Mesenchymal stem cell (in vitro differentiated cells and primary cell): ENCODE results near the gene CDCP1.
A peak's percentile ranks its signal among the peaks of the same experiment; 100 is the strongest.

Experiments
- DNase-seq: peaks from one replicate; pipeline ENCODE4 v3.0.0-alpha.2; 2013
- H2AFZ ChIP-seq: one replicate; pipeline ENCODE4 v1.6.1; 2013; ENCODE audit warnings: low read depth, mild to moderate bottlenecking, control low read depth, inconsistent platforms, low read length, moderate library complexity
- H2AK5ac ChIP-seq: 2 replicates; pipeline ENCODE4 v1.6.1; 2013; ENCODE audit warnings: low read length, moderate library complexity, mild to moderate bottlenecking, inconsistent platforms; ENCODE audit not compliant: severe bottlenecking
- H2BK120ac ChIP-seq: one replicate; pipeline ENCODE4 v1.6.1; 2013; ENCODE audit warnings: low read depth, mild to moderate bottlenecking, inconsistent platforms, low read length, moderate library complexity
- H2BK12ac ChIP-seq, 2 experiments: one replicate each; pipeline ENCODE4 v1.6.1; 2013; ENCODE audit warnings: inconsistent platforms in 2 of 2, low read length in 2 of 2, mild to moderate bottlenecking in 2 of 2, moderate library complexity in 2 of 2, control low read depth in 1 of 2
- H2BK15ac ChIP-seq: one replicate; pipeline ENCODE4 v1.6.1; 2013; ENCODE audit warnings: mild to moderate bottlenecking, low read depth, inconsistent platforms; ENCODE audit not compliant: poor library complexity, severe bottlenecking
- H2BK5ac ChIP-seq: 2 replicates; pipeline ENCODE4 v1.6.1; 2013; ENCODE audit warnings: low read depth, mild to moderate bottlenecking, low read length, control low read depth, inconsistent platforms; ENCODE audit not compliant: poor library complexity, severe bottlenecking
- H3K14ac ChIP-seq, 2 experiments: one replicate each; pipeline ENCODE4 v1.6.1; 2013; ENCODE audit warnings: inconsistent platforms in 2 of 2, low read length in 2 of 2, control low read depth in 1 of 2, mild to moderate bottlenecking in 1 of 2, moderate library complexity in 1 of 2
- H3K18ac ChIP-seq, 2 experiments: one replicate each; pipeline ENCODE4 v1.6.1; 2013; ENCODE audit warnings: inconsistent platforms in 2 of 2, low read length in 2 of 2, control low read depth in 1 of 2, low read depth in 1 of 2, mild to moderate bottlenecking in 1 of 2
- H3K23ac ChIP-seq, 2 experiments: one replicate each; pipeline ENCODE4 v1.6.1; 2013; ENCODE audit warnings: inconsistent platforms in 2 of 2, low read length in 2 of 2, mild to moderate bottlenecking in 2 of 2, moderate library complexity in 2 of 2, control low read depth in 1 of 2
- H3K27ac ChIP-seq: 2 replicates; pipeline ENCODE4 v1.5.1; 2013; ENCODE audit warnings: mild to moderate bottlenecking, moderate library complexity, low read length, control low read depth, inconsistent platforms; ENCODE audit not compliant: poor library complexity, severe bottlenecking
- H3K27me3 ChIP-seq, 2 experiments: 2 replicates each; pipeline versions ENCODE4 v1.6.1 to v1.7.0; 2013; ENCODE audit warnings: low read length in 2 of 2, mild to moderate bottlenecking in 2 of 2, moderate library complexity in 2 of 2, control low read depth in 1 of 2, inconsistent platforms in 1 of 2; ENCODE audit not compliant: control insufficient read depth in 1 of 2, insufficient read depth in 1 of 2
- H3K36me3 ChIP-seq, 2 experiments: 2 replicates each; pipeline versions ENCODE4 v1.6.1 to v1.7.0; 2013; ENCODE audit warnings: low read length in 2 of 2, control low read depth in 1 of 2, inconsistent platforms in 1 of 2, low read depth in 1 of 2, mild to moderate bottlenecking in 1 of 2; ENCODE audit not compliant: insufficient read depth in 2 of 2, control insufficient read depth in 1 of 2
- H3K4ac ChIP-seq, 2 experiments: one replicate each; pipeline ENCODE4 v1.6.1; 2013; ENCODE audit warnings: inconsistent platforms in 2 of 2, low read length in 2 of 2, mild to moderate bottlenecking in 2 of 2, moderate library complexity in 2 of 2, control low read depth in 1 of 2, low read depth in 1 of 2
- H3K4me1 ChIP-seq: 2 replicates; pipeline ENCODE4 v1.6.1; 2013; ENCODE audit warnings: low read depth, low read length, control low read depth; ENCODE audit not compliant: control insufficient read depth, insufficient read depth
- H3K4me2 ChIP-seq: 2 replicates; pipeline ENCODE4 v1.6.1; 2013; ENCODE audit warnings: low read length, mild to moderate bottlenecking, inconsistent platforms; ENCODE audit not compliant: poor library complexity, severe bottlenecking
- H3K4me3 ChIP-seq, 2 experiments: 2 replicates each; pipeline versions ENCODE4 v1.5.1 to v1.7.0; 2013; ENCODE audit warnings: low read length in 2 of 2, mild to moderate bottlenecking in 2 of 2, control low read depth in 1 of 2, low read depth in 1 of 2; ENCODE audit not compliant: insufficient read depth in 1 of 2
- H3K79me1 ChIP-seq: replicated peaks from 2 replicates; pipeline ENCODE4 v1.6.1; 2013; ENCODE audit warnings: mild to moderate bottlenecking, control low read depth, low read length, inconsistent platforms; ENCODE audit not compliant: poor library complexity, severe bottlenecking
- H3K9ac ChIP-seq: 2 replicates; pipeline ENCODE4 v1.7.0; 2013; ENCODE audit warnings: mild to moderate bottlenecking, low read length, moderate library complexity
- H3K9me3 ChIP-seq: 2 replicates; pipeline ENCODE4 v1.7.0; 2013; ENCODE audit warnings: mild to moderate bottlenecking, low read length; ENCODE audit not compliant: control insufficient read depth
- H4K8ac ChIP-seq: one replicate; pipeline ENCODE4 v1.6.1; 2013; ENCODE audit warnings: inconsistent platforms, mild to moderate bottlenecking, low read length, moderate library complexity
- H4K91ac ChIP-seq: one replicate; pipeline ENCODE4 v1.6.1; 2013; ENCODE audit warnings: mild to moderate bottlenecking, low read length, inconsistent platforms
- WGBS: methylation state at CpG from one replicate; pipeline ENCODE4 v1.1.7; 2013; ENCODE audit warnings: mixed read lengths; 5-methylcytosine and 5-hydroxymethylcytosine counted together

Gene CDCP1

DNA sequence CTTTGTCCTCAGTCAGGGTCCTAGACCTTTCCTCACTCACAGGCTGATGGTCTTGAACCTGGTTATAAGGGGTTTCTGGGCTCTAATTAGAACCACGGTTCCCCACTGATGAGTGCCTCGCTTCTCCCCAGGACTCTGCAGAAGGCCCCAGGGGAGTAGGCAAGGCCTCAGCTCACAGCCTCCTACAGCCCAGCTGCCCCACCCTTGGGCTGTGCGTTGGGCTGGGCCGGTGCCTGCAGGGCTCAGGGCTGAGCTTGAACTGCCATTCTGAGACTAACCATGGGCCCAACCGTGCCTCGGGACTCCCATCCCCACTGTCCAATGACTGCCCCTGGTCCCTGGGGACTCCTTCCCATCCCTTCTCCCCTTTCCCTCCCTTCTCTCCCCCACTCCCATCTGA is 94.5 kb downstream of the CDCP1 start:
- peak overlapping the region; percentile 52 for H4K8ac ChIP-seq
- 89% methylated on average over 6 of the region's 6 CpGs for WGBS
- no peak overlapping the region for H2AFZ ChIP-seq
- H3K9ac ChIP-seq, result no peak overlapping the region
- H3K9me3 ChIP-seq, result no peaks in the 10 kb centered on the region
- H2BK120ac ChIP-seq, result no peak overlapping the region
- H3K79me1 ChIP-seq, result no peaks in the 10 kb centered on the region
- no peak overlapping the region for H3K23ac ChIP-seq
- no peak overlapping the region for H3K4ac ChIP-seq
- H3K4me2 ChIP-seq, result no peak overlapping the region
- no peak overlapping the region for H3K27ac ChIP-seq
- H3K36me3 ChIP-seq, result no peaks in the 10 kb centered on the region
- peak overlapping the region; percentile 88 for H4K91ac ChIP-seq
- H3K27me3 ChIP-seq, result no peaks in the 10 kb centered on the region
- H2BK5ac ChIP-seq, result no peak overlapping the region
- no peak overlapping the region for H2AK5ac ChIP-seq
- H3K4me1 ChIP-seq, result peaks cover 7% of the 10 kb centered on the region
- H3K4me3 ChIP-seq, result no peak overlapping the region
- no peak overlapping the region for H3K14ac ChIP-seq
- peak overlapping the region; percentile 11 to 18 for H2BK12ac ChIP-seq
- peak overlapping the region; percentile 92 for H2BK15ac ChIP-seq
- DNase-seq, result no peak
- H3K18ac ChIP-seq, result peak overlapping the region; percentile 7 to 67

GRCh38 chr3:45049807-45050206 is 96.4 kb downstream of the CDCP1 start:
- H3K23ac ChIP-seq, result no peak overlapping the region
- no peaks in the 10 kb centered on the region for H3K36me3 ChIP-seq
- H3K9ac ChIP-seq, result no peak overlapping the region
- H3K4me2 ChIP-seq, result no peak overlapping the region
- no peaks in the 10 kb centered on the region for H3K79me1 ChIP-seq
- H2BK5ac ChIP-seq, result peak overlapping the region; percentile 4
- no peaks in the 10 kb centered on the region for H3K9me3 ChIP-seq
- H2AFZ ChIP-seq, result no peak overlapping the region
- WGBS, result 93% methylated on average over 4 of the region's 4 CpGs
- no peak overlapping the region for H2BK15ac ChIP-seq
- no peak overlapping the region for H3K4ac ChIP-seq
- no peak overlapping the region for H3K14ac ChIP-seq
- H2AK5ac ChIP-seq, result no peak overlapping the region
- H3K27ac ChIP-seq, result no peak overlapping the region
- peak overlapping the region in 1 of 2 experiments; percentile 44 for H2BK12ac ChIP-seq
- H3K4me1 ChIP-seq, result no peaks in the 10 kb centered on the region
- DNase-seq, result no peak
- H2BK120ac ChIP-seq, result no peak overlapping the region
- H4K91ac ChIP-seq, result no peak overlapping the region
- no peak overlapping the region for H3K4me3 ChIP-seq
- no peaks in the 10 kb centered on the region for H3K27me3 ChIP-seq
- no peak overlapping the region for H3K18ac ChIP-seq
- no peak overlapping the region for H4K8ac ChIP-seq

GRCh38 chr3:45048244-45048643 is 97.9 kb downstream of the CDCP1 start:
- no peak overlapping the region for H2AFZ ChIP-seq
- H3K4ac ChIP-seq, result no peak overlapping the region
- peak overlapping the region in 1 of 2 experiments; percentile 76 for H3K14ac ChIP-seq
- H2BK5ac ChIP-seq, result no peak overlapping the region
- no peak overlapping the region for H3K4me3 ChIP-seq
- H4K8ac ChIP-seq, result no peak overlapping the region
- H3K4me2 ChIP-seq, result no peak overlapping the region
- H2AK5ac ChIP-seq, result no peak overlapping the region
- H4K91ac ChIP-seq, result no peak overlapping the region
- no peak overlapping the region for H2BK15ac ChIP-seq
- no peaks in the 10 kb centered on the region for H3K27me3 ChIP-seq
- peak overlapping the region in 1 of 2 experiments; percentile 62 for H3K23ac ChIP-seq
- peaks cover 3% of the 10 kb centered on the region for H3K4me1 ChIP-seq
- H3K27ac ChIP-seq, result no peak overlapping the region
- DNase-seq, result no peak
- no peak overlapping the region for H2BK120ac ChIP-seq
- peak overlapping the region in 1 of 2 experiments; percentile 55 for H2BK12ac ChIP-seq
- 88% methylated on average over 4 of the region's 4 CpGs for WGBS
- no peak overlapping the region for H3K18ac ChIP-seq
- no peaks in the 10 kb centered on the region for H3K79me1 ChIP-seq
- H3K36me3 ChIP-seq, result no peaks in the 10 kb centered on the region
- H3K9ac ChIP-seq, result peak overlapping the region; percentile 44
- no peaks in the 10 kb centered on the region for H3K9me3 ChIP-seq

- peak overlapping the region; percentile 66 for H4K8ac ChIP-seq
- no peaks in the 10 kb centered on the region for H3K36me3 ChIP-seq
- H3K9me3 ChIP-seq, result no peaks in the 10 kb centered on the region
- H3K4me1 ChIP-seq, result peaks cover 5% of the 10 kb centered on the region
- H3K27me3 ChIP-seq, result no peaks in the 10 kb centered on the region
- no peak overlapping the region for H2AK5ac ChIP-seq
- WGBS, result 8% methylated on average over 2 of the region's 2 CpGs
- peak overlapping the region; percentile 41 for H2BK15ac ChIP-seq
- peak overlapping the region; percentile 40 to 96 for H2BK12ac ChIP-seq
- peak overlapping the region; percentile 69 for H3K9ac ChIP-seq
- H3K4ac ChIP-seq, result peak overlapping the region; percentile 60 to 75
- peak overlapping the region; percentile 84 to 88 for H3K18ac ChIP-seq
- no peak overlapping the region for H3K14ac ChIP-seq
- H3K79me1 ChIP-seq, result no peaks in the 10 kb centered on the region
- no peak overlapping the region for H2AFZ ChIP-seq
- H2BK5ac ChIP-seq, result no peak overlapping the region
- peak overlapping the region; percentile 75 for H4K91ac ChIP-seq
- H3K23ac ChIP-seq, result no peak overlapping the region
- no peak overlapping the region for H3K4me3 ChIP-seq
- DNase-seq, result peak; percentile 90
- peak overlapping the region; percentile 83 for H3K27ac ChIP-seq
- no peak overlapping the region for H3K4me2 ChIP-seq
- H2BK120ac ChIP-seq, result peak overlapping the region; percentile 90
Observed at GRCh38 chr3:45043728-45044299, 102.4 kb downstream of the CDCP1 start.
